H1 (cell line): ENCODE data around the gene SPPL2A. TPM values are rescaled to one million over a fixed set of nuclear protein-coding genes. Genes with fewer than 3 reads are reported as not detected.

Experiments used
- CTCF ChIA-PET: fragments of 300-600 bp; sonication (Branson Sonifier 250); formaldehyde crosslinking; loops from one replicate; lab custom pipeline; 2021; ENCODE audit not compliant: partially characterized antibody; lab: Charles Lee
- POLR2A ChIA-PET: fragments of 300-600 bp; sonication (Branson Sonifier 250); formaldehyde crosslinking; loops from one replicate; lab custom pipeline; 2021; ENCODE audit warnings: inconsistent platforms; ENCODE audit not compliant: partially characterized antibody; lab: Charles Lee
- DNase-seq, 2 experiments: peaks; one replicate each; pipeline versions ENCODE4 v3.0.0 to v3.0.0-alpha.2; 2010 to 2022; ENCODE audit warnings: low spot score in 2 of 2, low read depth in 1 of 2, mixed read lengths in 1 of 2
- FAIRE-seq: peaks from 2 replicates; lab custom pipeline; 2011; peaks lifted over from hg19 to GRCh38; lab: Jason Lieb, UNC
- H2AFZ ChIP-seq: 2 replicates; pipeline ENCODE4 v1.8.1; 2012; ENCODE audit warnings: low read length, inconsistent platforms
- H2AK5ac ChIP-seq: 2 replicates; pipeline ENCODE4 v1.6.1; 2013; ENCODE audit warnings: low read depth, low read length
- H2BK120ac ChIP-seq: replicated peaks from 2 replicates; pipeline ENCODE3; 2013; ENCODE audit warnings: low read depth, low read length, inconsistent platforms
- H2BK12ac ChIP-seq: 2 replicates; pipeline ENCODE4 v1.6.1; 2013; ENCODE audit warnings: low read depth, low read length
- H2BK15ac ChIP-seq: 2 replicates; pipeline ENCODE4 v1.6.1; 2013; ENCODE audit warnings: low read length
- H2BK20ac ChIP-seq: 2 replicates; pipeline ENCODE4 v1.6.1; 2013; ENCODE audit warnings: low read length
- H2BK5ac ChIP-seq: 2 replicates; pipeline ENCODE4 v1.6.1; 2013; ENCODE audit warnings: low read depth, low read length
- H3K14ac ChIP-seq: 2 replicates; pipeline ENCODE4 v1.6.1; 2013; ENCODE audit warnings: inconsistent platforms; ENCODE audit not compliant: insufficient read length
- H3K18ac ChIP-seq: 2 replicates; pipeline ENCODE4 v1.6.1; 2013; ENCODE audit warnings: low read length; ENCODE audit errors: extremely low read depth
- H3K23ac ChIP-seq: 2 replicates; pipeline ENCODE4 v1.6.1; 2013; ENCODE audit warnings: inconsistent platforms; ENCODE audit not compliant: insufficient read length
- H3K23me2 ChIP-seq: 2 replicates; pipeline ENCODE4 v1.6.1; 2013; ENCODE audit warnings: low read depth, low read length
- H3K27ac ChIP-seq: 2 replicates; pipeline ENCODE4 v1.6.1; 2011; ENCODE audit warnings: low read depth, low read length, inconsistent platforms
- H3K27me3 ChIP-seq, 4 experiments: replicated peaks in 1 of 4; 1 replicate in 1 of 4; 2 replicates in 3 of 4; pipeline versions ENCODE4 v1.6.1 to v1.8.1; 2011 to 2013; ENCODE audit warnings: low read length in 3 of 4, mild to moderate bottlenecking in 3 of 4, inconsistent platforms in 2 of 4, mixed read lengths in 2 of 4, moderate library complexity in 1 of 4; ENCODE audit not compliant: control insufficient read depth in 3 of 4, insufficient read depth in 3 of 4; ENCODE audit errors: extremely low read depth in 1 of 4
- H3K36me3 ChIP-seq, 4 experiments: 2 replicates each; pipeline versions ENCODE4 v1.6.1 to v1.8.1; 2011 to 2013; ENCODE audit warnings: mild to moderate bottlenecking in 4 of 4, low read length in 3 of 4, moderate library complexity in 2 of 4, control low read depth in 1 of 4, inconsistent platforms in 1 of 4; ENCODE audit not compliant: insufficient read depth in 4 of 4, control insufficient read depth in 2 of 4
- H3K4ac ChIP-seq: replicated peaks from 2 replicates; pipeline ENCODE3; 2013; ENCODE audit warnings: low read length, low read depth, mixed read lengths, inconsistent platforms; ENCODE audit not compliant: insufficient read length
- H3K4me1 ChIP-seq, 4 experiments: replicated peaks in 1 of 4; 1 replicate in 1 of 4; 2 replicates in 3 of 4; pipeline versions ENCODE4 v1.6.1 to v1.8.1; 2011 to 2013; ENCODE audit warnings: low read length in 3 of 4, inconsistent platforms in 2 of 4, mixed read lengths in 1 of 4; ENCODE audit not compliant: insufficient read depth in 4 of 4, control insufficient read depth in 3 of 4
- H3K4me2 ChIP-seq, 2 experiments: 2 replicates each; pipeline versions ENCODE4 v1.6.1 to v1.8.1; 2011 to 2013; ENCODE audit warnings: low read depth in 2 of 2, low read length in 2 of 2, control low read depth in 1 of 2, inconsistent platforms in 1 of 2, mild to moderate bottlenecking in 1 of 2; ENCODE audit not compliant: insufficient read depth in 1 of 2
- H3K4me3 ChIP-seq, 4 experiments: fragments of 200-600, 300-600 bp in 1 of 4; sonication (generic), shearing (Covaris generic), sonication (Bioruptor Twin) in 1 of 4; 2 replicates each; pipeline versions ENCODE4 v1.5.1 to v1.8.1; 2011 to 2016; ENCODE audit warnings: low read length in 4 of 4, low read depth in 3 of 4, control low read depth in 2 of 4, inconsistent platforms in 2 of 4, mild to moderate bottlenecking in 2 of 4, mixed read lengths in 1 of 4, moderate library complexity in 1 of 4; ENCODE audit not compliant: insufficient read depth in 2 of 4; ENCODE audit errors: extremely low read depth in 1 of 4
- H3K56ac ChIP-seq: replicated peaks from 2 replicates; pipeline ENCODE3; 2013; ENCODE audit warnings: low read depth, mild to moderate bottlenecking, mixed read lengths, low read length, inconsistent platforms; ENCODE audit not compliant: insufficient read length
- H3K79me1 ChIP-seq: 2 replicates; pipeline ENCODE4 v1.6.1; 2013; ENCODE audit warnings: low read depth, low read length, control low read depth
- H3K79me2 ChIP-seq, 2 experiments: 2 replicates each; pipeline versions ENCODE4 v1.6.1 to v1.8.1; 2012 to 2013; ENCODE audit warnings: low read length in 2 of 2, mild to moderate bottlenecking in 2 of 2, inconsistent platforms in 1 of 2; ENCODE audit not compliant: insufficient read depth in 2 of 2, control insufficient read depth in 1 of 2
- H3K9ac ChIP-seq, 4 experiments: replicated peaks in 1 of 4; 1 replicate in 1 of 4; 2 replicates in 3 of 4; pipeline versions ENCODE4 v1.6.1 to v1.8.1; 2011 to 2013; ENCODE audit warnings: low read depth in 3 of 4, low read length in 3 of 4, control low read depth in 2 of 4, mild to moderate bottlenecking in 2 of 4, moderate library complexity in 2 of 4, inconsistent platforms in 1 of 4; ENCODE audit errors: extremely low read depth in 1 of 4
- H3K9me3 ChIP-seq, 2 experiments: 2 replicates each; pipeline versions ENCODE4 v1.6.1 to v1.8.1; 2012 to 2013; ENCODE audit warnings: mild to moderate bottlenecking in 2 of 2, moderate library complexity in 2 of 2, control low read depth in 1 of 2, inconsistent platforms in 1 of 2, low read depth in 1 of 2, low read length in 1 of 2, mixed read lengths in 1 of 2; ENCODE audit not compliant: insufficient read depth in 2 of 2
- H4K20me1 ChIP-seq, 2 experiments: replicated peaks in 1 of 2; 2 replicates each; pipeline versions ENCODE3 to v1.8.1; 2011 to 2013; ENCODE audit warnings: inconsistent platforms in 2 of 2, low read length in 2 of 2, mild to moderate bottlenecking in 1 of 2; ENCODE audit not compliant: insufficient read depth in 2 of 2, control insufficient read depth in 1 of 2
- H4K5ac ChIP-seq: 2 replicates; pipeline ENCODE4 v1.6.1; 2013; ENCODE audit warnings: low read length, low read depth, mixed read lengths, inconsistent platforms; ENCODE audit not compliant: insufficient read length
- H4K8ac ChIP-seq: 2 replicates; pipeline ENCODE4 v1.8.0; 2013; ENCODE audit warnings: mild to moderate bottlenecking, moderate library complexity, low read length, inconsistent platforms; ENCODE audit not compliant: insufficient read depth; ENCODE audit errors: extremely low read depth
- H4K91ac ChIP-seq: replicated peaks from 2 replicates; pipeline ENCODE3; 2013; ENCODE audit warnings: low read length, mixed read lengths, inconsistent platforms; ENCODE audit not compliant: insufficient read length
- CREB1 ChIP-seq: IDR thresholded peaks from 2 replicates; pipeline ENCODE4 v1.6.1; 2012; ENCODE audit warnings: inconsistent platforms
- CTBP2 ChIP-seq: IDR thresholded peaks from 2 replicates; pipeline ENCODE4 v1.7.0; 2011; ENCODE audit warnings: borderline replicate concordance, mild to moderate bottlenecking, moderate library complexity, mixed read lengths, low read length; ENCODE audit not compliant: insufficient read depth, insufficient read length
- JUN ChIP-seq: IDR thresholded peaks from 2 replicates; pipeline ENCODE4 v1.6.1; 2011; ENCODE audit warnings: low read depth, mild to moderate bottlenecking, improper control_type of control experiment, low read length
- JUND ChIP-seq: IDR thresholded peaks from 2 replicates; pipeline ENCODE4 v1.6.1; 2011; ENCODE audit warnings: mild to moderate bottlenecking, improper control_type of control experiment, low read length
- KDM1A ChIP-seq: fragments of 200-600, 300-600 bp; sonication (generic); IDR thresholded peaks from 2 replicates; pipeline ENCODE4 v1.7.1; 2016; ENCODE audit warnings: mild to moderate bottlenecking, low read length, borderline replicate concordance
- KDM5A ChIP-seq: fragments of 200-600 bp; IDR thresholded peaks from 2 replicates; pipeline ENCODE4 v1.7.1; 2012; ENCODE audit warnings: mild to moderate bottlenecking, low read length, inconsistent platforms, mixed read lengths
- MAFK ChIP-seq: IDR thresholded peaks from 2 replicates; pipeline ENCODE4 v1.6.1; 2012; ENCODE audit warnings: low read depth, mild to moderate bottlenecking, improper control_type of control experiment, low read length
- POU5F1 ChIP-seq: IDR thresholded peaks from 2 replicates; pipeline ENCODE4 v1.6.1; 2011; ENCODE audit warnings: low read depth, mild to moderate bottlenecking, low read length, moderate library complexity
- RAD21 ChIP-seq, 2 experiments: IDR thresholded peaks in 1 of 2; conservative IDR thresholded peaks in 1 of 2; 2 replicates each; pipeline ENCODE4 v1.6.1; 2011; ENCODE audit warnings: low read depth in 2 of 2, low read length in 2 of 2, improper control_type of control experiment in 1 of 2, inconsistent platforms in 1 of 2, mild to moderate bottlenecking in 1 of 2, moderate library complexity in 1 of 2
- RBBP5 ChIP-seq: IDR thresholded peaks from 2 replicates; pipeline ENCODE4 v1.7.1; 2012; ENCODE audit warnings: low read depth, mild to moderate bottlenecking, inconsistent platforms, low read length, moderate library complexity, borderline replicate concordance
- SAP30 ChIP-seq: fragments of 300-600 bp; sonication (generic); IDR thresholded peaks from 2 replicates; pipeline ENCODE4 v1.7.1; 2012; ENCODE audit warnings: low read length, moderate library complexity, mild to moderate bottlenecking, inconsistent platforms; ENCODE audit not compliant: insufficient read depth, insufficient replicate concordance
- SP4 ChIP-seq: IDR thresholded peaks from 2 replicates; pipeline ENCODE4 v1.6.1; 2012; ENCODE audit warnings: low read length, inconsistent platforms
- TAF7 ChIP-seq: optimal IDR thresholded peaks from 2 replicates; pipeline ENCODE3; 2011; ENCODE audit warnings: low read depth, mild to moderate bottlenecking, inconsistent platforms, low read length, moderate library complexity, borderline replicate concordance
- polyA plus RNA-seq, 7 experiments: library from polyadenylated mRNA; depleted of rRNA in 3 of 7; stranded (reverse) in 5 of 7; unstranded in 2 of 7; fragments of >200 nt in 5 of 7; fragments of 200-250 nt in 2 of 7; gene quantifications; 1 replicate in 5 of 7; 2 replicates in 1 of 7; 4 replicates in 1 of 7; pipeline versions ENCODE4 v1.2.1 to v1.2.3, GENCODE V29; 2011 to 2013; ENCODE audit warnings: missing spikeins in 2 of 7, mixed read lengths in 2 of 7
- total RNA-seq: library from RNA; stranded (reverse); fragmentation: NEBNext Ultra II Directional; extraction: Animal tissue kit (Norgen Biotek cat#: 25700); gene quantifications from 2 replicates; pipeline ENCODE4 v1.2.1, GENCODE V29; 2021
- TF ChIP-seq, protein P1 (sequence below): IDR thresholded peaks from 2 replicates; pipeline ENCODE4 v1.6.1; 2012; ENCODE audit warnings: inconsistent platforms

The SPPL2A gene
- total and polyA plus RNA-seq, 2 of the 8 experiments (the other 6 are each of a cell fraction or from before 2014, with no cell fraction given): 15.6 to 52.9 TPM

DNA sequence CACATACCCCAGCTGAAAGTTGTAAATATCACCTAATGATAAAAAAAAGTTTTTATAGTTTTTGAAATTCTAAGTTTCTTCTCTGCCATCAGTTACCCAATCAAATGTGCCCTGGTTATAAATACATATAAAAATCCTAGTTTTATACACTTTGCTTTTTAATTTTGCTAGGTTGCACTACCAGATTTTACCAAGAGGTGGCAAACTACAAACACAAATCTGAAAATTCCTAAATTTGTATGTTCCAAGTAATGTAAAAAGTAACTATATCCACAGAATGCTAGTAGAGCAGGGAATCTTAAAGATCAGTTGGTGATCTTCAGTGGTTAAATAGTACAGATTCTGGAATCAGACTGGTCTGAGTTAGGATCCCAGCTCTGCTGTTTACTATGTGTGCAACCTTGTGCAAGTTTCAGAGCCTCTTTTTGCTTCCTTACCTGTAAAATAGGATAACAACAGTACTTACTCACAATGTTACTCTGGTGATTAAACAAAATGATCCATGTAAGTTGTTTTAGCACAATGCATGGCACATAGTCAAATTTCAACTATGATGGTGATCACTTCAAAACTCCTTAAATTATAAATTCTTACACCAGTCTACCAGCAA is 89.9 kb downstream of the SPPL2A start:
- ChIA-PET POLR2A (no interaction called here), CTCF (interaction anchor here (0.6 to 3.4 kb wide), 13 partner anchors 8 to 1235 kb away, joined by 3 to 14 read pairs (median 4); no protein-coding TSS in a partner anchor)
- no peaks in the 10 kb centered on the region for H3K36me3 ChIP-seq
- TF ChIP-seq POU5F1: no peak
- TF ChIP-seq, protein P1, sequence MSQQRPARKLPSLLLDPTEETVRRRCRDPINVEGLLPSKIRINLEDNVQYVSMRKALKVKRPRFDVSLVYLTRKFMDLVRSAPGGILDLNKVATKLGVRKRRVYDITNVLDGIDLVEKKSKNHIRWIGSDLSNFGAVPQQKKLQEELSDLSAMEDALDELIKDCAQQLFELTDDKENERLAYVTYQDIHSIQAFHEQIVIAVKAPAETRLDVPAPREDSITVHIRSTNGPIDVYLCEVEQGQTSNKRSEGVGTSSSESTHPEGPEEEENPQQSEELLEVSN: no peak
- TF ChIP-seq CTBP2: no peak
- TF ChIP-seq RBBP5: no peak
- no peak for TF ChIP-seq TAF7
- no peak for TF ChIP-seq CREB1
- TF ChIP-seq MAFK: no peak
- TF ChIP-seq JUND: no peak
- TF ChIP-seq SP4: no peak
- no peak for TF ChIP-seq KDM5A
- TF ChIP-seq RAD21 (IDR thresholded peaks at IDR 0.05 in 1 of 2, conservative IDR thresholded peaks at IDR 0.05 in 1 of 2; ENCODE audit: low read depth in 2 of 2, low read length in 2 of 2): peak in 1 of 2 experiments; percentile 33; a peak in 3 of 4 replicates
- TF ChIP-seq KDM1A: no peak
- no peak for TF ChIP-seq JUN
- no peak for TF ChIP-seq SAP30

More for the DNA sequence above, 89.9 kb downstream of the SPPL2A start:
- H3K79me1 ChIP-seq: peaks cover 2% of the 10 kb centered on the region
- no peak overlapping the region for H2BK120ac ChIP-seq
- no peak overlapping the region for H3K56ac ChIP-seq
- H4K8ac ChIP-seq: no peak overlapping the region
- no peak overlapping the region for H3K27ac ChIP-seq
- no peak overlapping the region for H4K91ac ChIP-seq
- no peaks in the 10 kb centered on the region for H3K23me2 ChIP-seq
- no peak overlapping the region for H2BK20ac ChIP-seq
- H2BK12ac ChIP-seq: no peak overlapping the region
- no peak overlapping the region for H3K4me2 ChIP-seq
- peaks cover 5% of the 10 kb centered on the region in 2 experiments for H4K20me1 ChIP-seq
- H2BK5ac ChIP-seq: no peak overlapping the region
- H2BK15ac ChIP-seq: no peak overlapping the region
- no peak overlapping the region for H3K4ac ChIP-seq
- H3K14ac ChIP-seq: no peak overlapping the region
- H3K27me3 ChIP-seq: no peaks in the 10 kb centered on the region
- H2AFZ ChIP-seq: no peak overlapping the region
- no peaks in the 10 kb centered on the region for H3K4me1 ChIP-seq
- no peak overlapping the region for H3K4me3 ChIP-seq
- H2AK5ac ChIP-seq: no peak overlapping the region
- no peak for DNase-seq
- no peaks in the 10 kb centered on the region for H3K9me3 ChIP-seq
- peaks cover 0 to 71% of the 10 kb centered on the region in 2 experiments; a peak in 3 of 4 replicates for H3K79me2 ChIP-seq
- no peak overlapping the region for H3K9ac ChIP-seq
- no peak overlapping the region for H3K18ac ChIP-seq
- FAIRE-seq: no peak
- no peak overlapping the region for H4K5ac ChIP-seq
- no peak overlapping the region for H3K23ac ChIP-seq
